HG03196 (cell line): Measurements from ENCODE around the gene CPOX.

Experiments
- ATAC-seq: cut with Tn5 transposase; IDR thresholded peaks from one replicate; pipeline ENCODE4 v1.9.1; 2021; ENCODE audit not compliant: unreplicated experiment

CPOX gene

DNA sequence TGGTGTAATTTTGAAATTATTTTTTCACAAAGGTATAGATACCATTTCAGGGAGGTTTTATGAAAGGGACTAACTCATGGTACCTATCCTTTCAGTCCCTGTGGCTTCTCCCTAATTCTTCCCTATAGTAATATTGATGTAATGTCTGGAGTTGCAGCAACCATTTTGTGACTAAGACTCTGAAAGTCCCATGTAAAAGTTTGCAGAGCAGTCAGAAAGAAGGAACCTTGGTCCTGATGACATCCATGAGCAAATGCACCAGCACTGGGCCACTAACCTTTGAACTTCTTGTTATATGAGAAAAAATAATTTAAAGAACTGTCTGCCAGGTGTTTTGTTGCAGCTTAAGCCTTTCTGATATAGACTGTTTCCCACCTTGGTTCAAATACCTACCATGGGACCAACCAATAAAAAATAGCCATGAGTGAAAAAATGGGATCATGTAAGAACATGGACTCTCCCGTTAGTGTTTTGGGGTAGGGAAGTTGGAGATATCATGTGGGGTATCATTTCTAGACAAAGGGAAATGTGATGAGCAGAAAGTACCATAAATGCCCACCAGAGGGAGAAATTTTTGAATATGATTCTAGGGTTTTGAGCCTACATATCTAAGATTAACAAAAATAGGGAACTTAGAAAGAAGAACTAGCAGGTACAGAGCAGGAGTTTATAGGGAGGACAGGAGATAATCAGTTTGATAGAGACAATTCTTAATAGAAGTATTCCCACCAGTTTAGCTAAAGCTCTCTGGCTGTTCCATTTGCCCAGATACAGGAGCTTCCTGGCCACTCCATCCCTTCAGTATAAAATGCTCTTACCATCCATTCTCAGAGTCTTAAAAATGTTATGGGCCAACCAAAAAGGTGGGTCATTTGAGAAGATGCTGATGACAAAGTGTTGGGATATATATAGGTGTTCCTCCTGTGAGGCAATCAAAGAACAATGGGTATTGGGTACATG lies 3.4 kb upstream of the CPOX start:
- no peak for ATAC-seq

DNA sequence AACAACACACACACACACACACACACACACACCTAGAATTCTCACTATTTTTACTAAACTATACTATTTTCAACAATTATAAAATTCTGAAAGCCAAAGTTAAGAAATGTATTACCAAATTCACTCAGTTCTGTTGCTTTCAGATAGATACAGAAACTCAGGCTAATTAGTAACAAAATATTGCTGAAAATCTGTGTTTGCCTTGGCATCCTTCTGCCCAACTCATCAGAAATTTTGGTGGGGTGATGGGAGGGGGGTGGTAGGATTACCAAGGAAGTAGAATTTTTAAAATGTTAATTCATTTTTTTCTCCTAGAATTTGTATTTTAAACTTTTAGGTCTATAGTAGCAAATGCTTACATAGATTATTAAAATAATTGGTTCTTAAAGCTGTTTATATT lies 2.7 kb upstream of the CPOX start:
- ATAC-seq, result no peak

DNA sequence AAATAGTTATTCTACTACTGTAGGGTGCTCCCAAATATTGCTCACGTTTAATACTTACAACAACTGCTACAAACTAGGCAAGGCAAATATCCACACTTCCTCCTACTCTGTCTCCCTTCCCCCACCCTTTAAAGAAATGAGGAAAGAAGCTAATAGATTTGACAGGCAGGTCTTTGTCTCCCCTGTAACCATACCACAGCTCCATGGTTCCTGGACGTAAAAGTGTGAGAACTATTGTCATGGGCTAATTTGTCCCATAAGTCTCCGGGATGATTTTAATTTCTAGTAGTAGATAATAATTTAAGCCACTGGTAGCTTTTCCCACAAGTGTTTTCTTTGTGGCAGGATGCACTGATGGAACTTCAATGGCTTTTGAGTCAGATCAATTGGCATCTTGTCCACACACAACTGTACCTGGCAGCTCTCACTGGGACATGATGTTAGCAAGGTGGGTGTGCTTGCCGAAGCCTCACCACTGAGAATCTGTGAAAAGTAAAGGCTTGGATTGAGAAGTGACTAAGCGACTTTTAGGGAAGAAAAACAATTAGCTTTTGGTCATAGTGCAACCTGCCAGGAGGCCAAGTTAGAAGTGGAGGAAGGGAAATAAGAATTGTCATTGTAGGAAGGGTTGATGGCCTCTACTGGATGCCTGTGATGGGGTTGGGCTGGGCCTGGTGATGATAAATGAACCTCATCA lies 1.4 kb upstream of the CPOX start:
- no peak for ATAC-seq

DNA sequence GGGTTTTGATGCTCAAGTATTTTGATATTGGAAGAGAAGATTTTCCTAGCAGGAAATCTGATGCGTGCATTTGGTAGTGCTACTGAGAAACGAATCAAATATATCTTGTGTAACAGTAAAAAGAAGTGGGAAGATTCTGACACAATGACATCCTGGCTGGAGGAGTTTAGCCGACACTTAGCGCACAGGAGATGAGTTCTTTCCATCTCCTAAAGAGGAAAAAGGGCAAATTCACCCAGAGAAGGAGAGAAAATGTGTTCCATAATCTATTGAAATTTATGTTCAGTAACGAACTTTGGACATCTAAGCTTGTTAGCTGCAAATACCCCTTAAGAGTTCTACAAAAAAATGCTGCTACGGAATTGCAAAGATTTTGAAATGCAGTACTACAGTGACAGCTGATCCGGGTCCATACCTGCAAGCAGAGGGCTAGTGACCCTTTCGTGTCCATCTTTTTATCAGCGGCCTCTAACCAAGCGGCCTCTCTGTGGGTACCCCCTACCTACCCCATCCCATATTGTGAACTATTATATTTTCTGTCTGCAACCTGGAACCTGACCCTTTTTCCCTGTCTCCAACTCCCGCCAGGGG lies 971 bp downstream of the CPOX start:
- ATAC-seq, result no peak

DNA sequence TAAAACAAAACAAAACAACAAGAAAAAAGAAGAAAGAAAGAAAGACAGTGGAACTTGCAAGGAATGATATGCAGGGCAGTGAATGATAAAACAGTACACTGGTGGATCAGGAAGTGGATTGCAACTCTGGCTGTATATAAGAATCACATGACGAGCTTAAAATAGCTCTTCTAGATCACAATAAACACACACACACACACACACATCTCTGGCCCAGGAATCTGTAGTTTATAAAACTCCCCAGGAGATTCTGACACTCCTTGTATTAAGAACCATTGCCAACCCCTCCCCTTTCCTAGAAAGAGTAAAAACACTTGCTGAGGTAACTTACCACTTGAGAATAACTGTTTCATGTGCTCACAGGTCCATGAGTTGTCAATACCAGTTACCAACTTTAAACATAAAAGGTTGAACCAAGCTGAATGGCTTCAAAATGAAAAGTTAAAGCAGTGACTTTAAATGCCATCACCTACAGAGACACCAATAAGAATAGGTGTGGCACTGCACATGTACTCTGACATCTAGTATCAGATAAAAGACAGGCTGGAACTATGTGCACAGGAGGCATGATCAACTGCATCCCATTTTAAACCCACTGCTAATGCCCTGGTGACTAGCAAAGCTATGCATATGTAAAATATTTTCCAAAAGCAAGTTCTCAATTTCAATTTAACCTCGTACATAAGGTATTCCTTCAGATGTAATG lies 3.9 kb downstream of the CPOX start:
- ATAC-seq, result no peak

DNA sequence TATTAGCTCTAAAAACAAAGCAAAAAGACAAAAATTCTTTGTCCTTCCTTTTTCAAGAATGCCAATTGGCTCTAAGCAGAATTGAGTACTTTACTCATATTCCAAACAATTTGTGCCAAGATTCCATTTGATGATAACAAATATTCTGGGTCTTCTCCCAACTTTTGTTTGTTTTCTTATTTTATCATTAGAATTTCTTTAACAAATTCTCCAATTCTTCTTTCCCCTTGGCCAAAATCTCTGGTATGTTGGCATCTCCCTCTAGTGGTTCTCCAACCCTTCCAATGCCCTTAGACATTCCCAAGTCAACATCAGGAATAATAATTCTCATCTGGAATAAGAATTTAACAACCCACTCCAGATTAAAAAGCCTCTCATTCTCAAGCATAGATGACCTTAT lies 5.3 kb downstream of the CPOX start:
- ATAC-seq, result no peak

DNA sequence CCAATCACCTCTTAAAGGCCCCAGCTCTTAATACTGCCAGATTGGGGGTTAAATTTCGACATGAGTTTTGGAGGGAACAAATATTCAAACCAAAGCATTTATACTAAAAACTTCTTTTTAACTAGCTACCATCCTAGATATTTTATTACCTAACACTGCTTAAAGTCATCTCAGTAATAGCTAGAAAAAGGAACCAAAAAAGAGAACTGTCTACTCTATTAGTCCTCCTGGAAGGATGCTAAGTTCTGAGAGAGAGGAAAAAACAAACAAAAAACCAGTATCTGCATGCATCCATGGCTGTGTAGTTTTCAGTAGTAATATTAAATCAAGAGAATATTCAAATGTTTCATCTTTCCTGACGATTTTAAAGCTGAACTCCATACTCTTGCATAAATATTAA lies 5.8 kb downstream of the CPOX start:
- no peak for ATAC-seq

DNA sequence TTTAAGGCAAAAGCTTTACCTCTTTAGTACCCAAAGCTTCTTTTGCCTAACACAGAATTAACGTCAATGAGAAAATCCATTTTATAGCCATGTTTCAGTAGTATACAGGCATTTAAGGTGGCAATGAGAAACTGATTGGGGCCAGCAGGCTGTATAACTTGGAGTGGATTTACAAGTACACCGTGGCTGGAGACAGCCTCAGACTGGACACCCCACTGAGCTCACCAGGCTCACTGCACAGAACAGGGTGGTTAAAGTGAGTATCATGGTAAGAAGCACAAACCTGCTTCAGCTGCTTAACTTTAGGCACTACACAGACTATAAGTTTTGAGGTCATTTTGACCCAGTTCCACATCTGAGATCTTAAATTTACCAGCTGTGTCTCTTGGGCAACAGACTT lies 8.9 kb downstream of the CPOX start:
- ATAC-seq, result no peak

- ATAC-seq, result no peak
Measured at GRCh38 chr3:98583766-98584165, 9.6 kb downstream of the CPOX start.

DNA sequence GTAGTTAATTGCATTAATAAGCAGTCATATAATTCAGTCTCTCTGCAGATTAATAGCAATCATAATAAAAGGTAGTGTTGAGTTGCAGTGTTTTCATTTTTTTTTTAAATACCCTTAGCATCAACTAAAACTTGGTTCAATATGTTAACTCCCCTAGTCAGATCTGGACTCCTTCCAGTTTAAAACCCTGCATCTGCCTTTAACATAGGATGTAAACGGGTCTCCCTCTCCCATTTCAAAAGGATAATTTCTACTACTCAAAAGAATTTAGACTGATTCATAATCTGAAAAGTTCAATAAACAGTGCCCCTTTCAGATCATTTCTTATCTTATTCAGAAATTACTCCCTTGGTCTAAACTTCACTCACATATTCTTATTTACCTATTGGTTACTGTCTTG lies 11.4 kb downstream of the CPOX start:
- ATAC-seq, result no peak

- ATAC-seq, result no peak
Measured at GRCh38 chr3:98581474-98581873, 11.9 kb downstream of the CPOX start.

GRCh38 chr3:98580401-98581386 lies 12.7 kb downstream of the CPOX start:
- no peak for ATAC-seq

- no peak for ATAC-seq
Measured at GRCh38 chr3:98577178-98577895, 16.1 kb downstream of the CPOX start.

DNA sequence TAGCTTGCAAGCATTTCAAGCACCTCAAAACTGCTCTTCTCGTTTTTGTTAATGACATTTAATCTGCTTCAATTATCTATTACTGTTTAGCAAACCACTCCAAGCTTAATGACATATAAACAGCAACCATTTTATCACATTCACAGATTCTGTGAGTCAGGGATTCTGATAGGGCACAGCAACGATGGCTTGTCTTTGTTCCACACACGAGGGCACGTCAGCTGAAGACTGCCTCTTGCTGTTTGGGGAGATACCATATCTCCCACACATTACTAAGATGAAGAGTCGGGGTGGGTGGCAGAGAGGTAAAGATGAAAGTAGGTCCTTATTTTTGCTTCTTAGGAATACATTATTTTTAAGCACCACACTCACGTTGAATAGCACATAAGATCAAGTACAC lies 19.3 kb downstream of the CPOX start:
- ATAC-seq, result no peak

DNA sequence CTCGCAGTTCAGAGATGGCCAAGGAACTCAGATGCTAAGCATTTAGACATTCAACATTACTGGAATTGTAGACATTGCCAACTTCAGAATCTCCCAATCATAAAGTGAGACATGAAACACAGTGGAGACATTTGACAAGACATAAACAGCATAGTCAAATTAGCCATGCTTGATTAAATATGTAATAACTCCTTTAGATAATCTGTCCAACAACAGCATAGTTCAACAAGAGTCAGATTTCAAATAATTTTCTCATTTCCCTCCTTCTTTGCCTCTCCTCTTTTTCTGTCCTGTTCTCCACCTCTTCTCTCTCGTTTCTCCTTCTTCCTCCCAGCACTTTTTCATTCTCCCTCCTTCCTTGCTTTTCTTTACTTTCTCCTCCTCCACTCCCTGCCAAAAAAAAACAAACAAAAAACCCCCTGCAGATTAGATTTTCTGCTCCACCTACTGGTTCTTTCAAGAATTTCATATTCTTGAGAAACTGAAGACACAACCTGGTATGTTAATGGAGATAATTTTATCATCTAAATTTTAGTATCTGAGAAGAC lies 20.2 kb downstream of the CPOX start:
- ATAC-seq, result peak; percentile 64

DNA sequence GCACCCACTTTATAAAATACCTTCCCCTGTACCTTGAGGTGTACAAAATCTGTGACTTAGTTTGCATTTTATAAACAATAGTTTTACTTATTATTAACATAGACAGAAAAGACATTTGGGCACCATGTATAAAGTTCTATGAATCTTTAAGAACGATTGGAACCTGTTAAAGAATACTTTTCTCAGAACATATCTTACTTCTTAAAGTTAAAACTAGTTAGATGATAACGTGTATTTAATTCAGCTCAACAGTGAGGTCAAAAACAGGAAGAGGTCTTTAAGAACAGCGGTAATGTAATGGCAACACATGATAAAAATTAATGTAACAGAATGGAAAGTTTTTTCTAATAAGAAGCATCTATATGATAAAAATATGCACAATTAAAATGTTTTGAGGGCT lies 25.0 kb downstream of the CPOX start:
- no peak for ATAC-seq

GRCh38 chr3:98567666-98568270 lies 25.6 kb downstream of the CPOX start:
- ATAC-seq, result no peak

DNA sequence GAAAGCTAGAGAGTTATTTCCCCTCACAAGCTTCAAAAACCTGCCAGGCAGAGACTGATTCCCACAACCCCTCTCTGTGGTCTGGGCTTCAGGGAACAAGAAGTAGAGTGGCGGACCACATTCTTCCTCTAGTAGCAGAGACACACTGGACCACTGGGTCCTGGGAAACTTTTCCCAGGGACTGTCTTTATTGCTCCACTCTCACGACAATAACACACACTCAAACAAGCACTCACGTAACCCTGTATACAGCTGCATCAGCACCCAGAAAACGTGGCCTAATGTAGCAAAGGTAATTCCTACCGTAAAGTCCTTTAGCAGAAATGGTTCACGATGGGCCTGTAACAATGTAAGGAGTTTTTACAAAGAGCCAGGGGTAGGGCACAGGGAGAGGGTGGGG lies 27.6 kb downstream of the CPOX start:
- ATAC-seq, result no peak

DNA sequence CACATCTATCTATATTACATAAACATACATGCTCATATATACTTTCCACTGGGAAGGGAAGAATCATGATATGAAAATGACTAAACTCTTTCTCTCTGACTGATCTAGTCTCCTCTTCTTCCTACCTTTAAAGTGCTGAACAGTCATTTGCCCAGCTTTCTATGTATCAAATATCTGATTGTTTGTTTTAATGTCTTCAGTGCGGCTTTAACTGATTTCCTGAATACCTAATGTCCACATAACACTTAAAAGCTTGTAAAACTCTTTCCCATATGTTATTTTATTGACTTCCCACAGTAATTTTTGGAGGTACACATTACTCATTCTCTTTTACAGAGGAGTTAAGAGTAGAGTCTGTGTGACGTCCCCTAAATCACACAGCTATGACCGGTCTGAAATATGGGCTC lies 28.2 kb downstream of the CPOX start:
- no peak for ATAC-seq
